Neural progenitor cell (in vitro differentiated cells): ENCODE data around the gene SHISAL1. TPM values are rescaled to one million over a fixed set of nuclear protein-coding genes. Genes with fewer than 3 reads are reported as not detected.

Experiments used
- DNase-seq: peaks from one replicate; pipeline ENCODE4 v3.0.0-alpha.2; 2016; ENCODE audit warnings: low spot score
- H2AFZ ChIP-seq: fragments of 200-600 bp; sonication (generic); replicated peaks from 2 replicates; pipeline ENCODE4 v1.6.1; 2016; ENCODE audit warnings: antibody characterized with exemption
- H3F3A ChIP-seq: fragments of 200-600 bp; sonication (generic); 2 replicates; pipeline ENCODE4 v1.6.1; 2016; ENCODE audit warnings: antibody characterized with exemption, low read depth
- H3K27ac ChIP-seq: fragments of 200-600 bp; sonication (generic); 2 replicates; pipeline ENCODE4 v1.5.1; 2016; ENCODE audit warnings: mild to moderate bottlenecking
- H3K27me3 ChIP-seq: fragments of 200-600 bp; sonication (generic); 2 replicates; pipeline ENCODE4 v1.6.1; 2016; ENCODE audit warnings: mild to moderate bottlenecking, moderate library complexity
- H3K36me3 ChIP-seq: fragments of 200-600 bp; sonication (generic); 2 replicates; pipeline ENCODE4 v1.5.1; 2016
- H3K4me1 ChIP-seq: fragments of 200-600 bp; sonication (generic); 2 replicates; pipeline ENCODE4 v1.6.1; 2016; ENCODE audit warnings: mixed run types
- H3K4me2 ChIP-seq: fragments of 200-600 bp; sonication (generic); 2 replicates; pipeline ENCODE4 v1.6.1; 2016
- H3K4me3 ChIP-seq: fragments of 200-600 bp; sonication (generic); 2 replicates; pipeline ENCODE4 v1.5.1; 2016
- H3K79me2 ChIP-seq: fragments of 200-600 bp; sonication (generic); 2 replicates; pipeline ENCODE4 v1.6.1; 2016; ENCODE audit warnings: low read depth
- H3K9ac ChIP-seq: fragments of 200-600 bp; sonication (generic); 2 replicates; pipeline ENCODE4 v1.6.1; 2016
- H3K9me3 ChIP-seq: fragments of 200-600 bp; sonication (generic); 2 replicates; pipeline ENCODE4 v1.5.1; 2016; ENCODE audit warnings: low read depth
- H4K20me1 ChIP-seq: fragments of 200-600 bp; sonication (generic); 2 replicates; pipeline ENCODE4 v1.6.1; 2016; ENCODE audit warnings: low read depth
- H3K27ac Mint-ChIP-seq: 3 replicates; pipeline ENCODE4 v1.8.0; 2021; ENCODE audit warnings: mixed read lengths
- H3K27me3 Mint-ChIP-seq: 2 replicates; pipeline ENCODE4 v1.8.0; 2022; ENCODE audit warnings: low read depth, mild to moderate bottlenecking, inconsistent platforms, moderate library complexity, mixed read lengths; ENCODE audit not compliant: insufficient read depth
- H3K36me3 Mint-ChIP-seq: 3 replicates; pipeline ENCODE4 v1.8.0; 2021; ENCODE audit warnings: mixed read lengths
- H3K4me1 Mint-ChIP-seq: 3 replicates; pipeline ENCODE4 v1.8.0; 2021; ENCODE audit warnings: mixed read lengths
- H3K4me3 Mint-ChIP-seq: 3 replicates; pipeline ENCODE4 v1.8.0; 2021; ENCODE audit warnings: mild to moderate bottlenecking, moderate library complexity, mixed read lengths
- H3K9me3 Mint-ChIP-seq: 3 replicates; pipeline ENCODE4 v1.8.0; 2020; ENCODE audit warnings: mixed read lengths
- CTCF ChIP-seq: fragments of 200-600 bp; sonication (generic); IDR thresholded peaks from 2 replicates; pipeline ENCODE4 v1.5.1; 2017; ENCODE audit warnings: antibody characterized with exemption, mild to moderate bottlenecking
- EZH2 ChIP-seq: fragments of 200-600 bp; sonication (generic); IDR thresholded peaks from 2 replicates; pipeline ENCODE4 v1.6.1; 2017; ENCODE audit warnings: antibody characterized with exemption, mild to moderate bottlenecking, moderate library complexity
- EZH2phosphoT487 ChIP-seq: fragments of 200-600 bp; sonication (generic); IDR thresholded peaks from 2 replicates; pipeline ENCODE4 v1.6.1; 2017; ENCODE audit warnings: antibody characterized with exemption
- total RNA-seq: library from RNA; depleted of rRNA; stranded (reverse); fragments of >200 nt; gene quantifications from 2 replicates; pipeline ENCODE4 v1.2.3, GENCODE V29; 2015; ENCODE audit warnings: low replicate concordance

SHISAL1 gene
- total RNA-seq, 1 donor from 2014 or later: 4.4 TPM

GRCh38 chr22:44338177-44338810 lies 25.5 kb upstream of the SHISAL1 start:
- Histone ChIP-seq H3K4me3 (no peak overlapping the region), H4K20me1 (no peaks in the 10 kb centered on the region), H3K27ac (no peak overlapping the region), H3K4me2 (no peak overlapping the region), H3K79me2 (no peaks in the 10 kb centered on the region), H3K9ac (no peak overlapping the region), H2AFZ (no peak overlapping the region), H3F3A (peaks cover 24% of the 10 kb centered on the region), H3K36me3 (no peaks in the 10 kb centered on the region), H3K9me3 (no peaks in the 10 kb centered on the region), H3K27me3 (peaks cover 16% of the 10 kb centered on the region), H3K4me1 (peaks cover 5% of the 10 kb centered on the region)
- no peak overlapping the region for H3K27ac Mint-ChIP-seq
- H3K27me3 Mint-ChIP-seq: peaks cover 9% of the 10 kb centered on the region
- no peaks in the 10 kb centered on the region for H3K36me3 Mint-ChIP-seq
- TF ChIP-seq EZH2: no peak
- no peak for TF ChIP-seq CTCF
- no peak for TF ChIP-seq EZH2phosphoT487
- no peak for DNase-seq
- H3K4me3 Mint-ChIP-seq: no peak overlapping the region
- H3K4me1 Mint-ChIP-seq: peaks cover 29% of the 10 kb centered on the region
- H3K9me3 Mint-ChIP-seq: no peaks in the 10 kb centered on the region

GRCh38 chr22:44337678-44338004 lies 24.9 kb upstream of the SHISAL1 start:
- peaks cover 9% of the 10 kb centered on the region for H3K27me3 Mint-ChIP-seq
- Histone ChIP-seq H3F3A (peaks cover 24% of the 10 kb centered on the region), H3K27me3 (peaks cover 23% of the 10 kb centered on the region), H3K79me2 (no peaks in the 10 kb centered on the region), H4K20me1 (no peaks in the 10 kb centered on the region), H3K4me2 (peak overlapping the region; percentile 16), H3K27ac (no peak overlapping the region), H3K36me3 (no peaks in the 10 kb centered on the region), H2AFZ (no peak overlapping the region), H3K9me3 (no peaks in the 10 kb centered on the region), H3K4me1 (peaks cover 5% of the 10 kb centered on the region), H3K4me3 (no peak overlapping the region), H3K9ac (no peak overlapping the region)
- peaks cover 25% of the 10 kb centered on the region for H3K4me1 Mint-ChIP-seq
- H3K9me3 Mint-ChIP-seq: no peaks in the 10 kb centered on the region
- peak; percentile 48 for DNase-seq
- H3K4me3 Mint-ChIP-seq: peak overlapping the region; percentile 19
- no peak overlapping the region for H3K27ac Mint-ChIP-seq
- TF ChIP-seq CTCF (no peak), EZH2phosphoT487 (no peak), EZH2 (no peak)
- no peaks in the 10 kb centered on the region for H3K36me3 Mint-ChIP-seq

- H3K4me3 ChIP-seq: no peak overlapping the region
- no peaks in the 10 kb centered on the region for H3K79me2 ChIP-seq
- DNase-seq: peak; percentile 45
- TF ChIP-seq EZH2phosphoT487: no peak
- no peak for TF ChIP-seq EZH2
- TF ChIP-seq CTCF: no peak
- Mint-ChIP-seq H3K4me1 (peaks cover 26% of the 10 kb centered on the region), H3K36me3 (no peaks in the 10 kb centered on the region), H3K4me3 (no peak overlapping the region), H3K27me3 (peaks cover 12% of the 10 kb centered on the region), H3K9me3 (no peaks in the 10 kb centered on the region), H3K27ac (peak overlapping the region; percentile 28)
- peaks cover 24% of the 10 kb centered on the region for H3F3A ChIP-seq
- no peaks in the 10 kb centered on the region for H3K36me3 ChIP-seq
- H2AFZ ChIP-seq: no peak overlapping the region
- H4K20me1 ChIP-seq: no peaks in the 10 kb centered on the region
- H3K4me1 ChIP-seq: peaks cover 6% of the 10 kb centered on the region
- no peak overlapping the region for H3K9ac ChIP-seq
- H3K4me2 ChIP-seq: peak overlapping the region; percentile 16
- no peaks in the 10 kb centered on the region for H3K9me3 ChIP-seq
- H3K27me3 ChIP-seq: peaks cover 28% of the 10 kb centered on the region
- H3K27ac ChIP-seq: no peak overlapping the region
Measured at GRCh38 chr22:44336962-44337677, 24.4 kb upstream of the SHISAL1 start.
